Right lobe of liver (tissue), 6 donors: ENCODE measurements around the gene ROR2. TPM values are rescaled to one million over a fixed set of nuclear protein-coding genes. Genes with fewer than 3 reads are reported as not detected.

Source experiments
- ATAC-seq, 4 donors: fragments of 200-7000 bp; cut with Tn5 transposase; one replicate each; pipeline ENCODE4 v1.9.1; 2020; ENCODE audit warnings: mild to moderate bottlenecking in 4 of 4, moderate library complexity in 4 of 4
- DNase-seq, 3 donors: peaks; one replicate each; pipeline ENCODE4 v3.0.0-alpha.2; 2020
- H3K27ac ChIP-seq, 3 donors: fragments of 200-600 bp; one replicate each; pipeline ENCODE4 v1.8.0; 2022
- H3K27me3 ChIP-seq, 2 donors: fragments of 200-600 bp; one replicate each; pipeline ENCODE4 v1.8.0; 2022
- H3K36me3 ChIP-seq, 4 donors: fragments of 200-600 bp; sonication (generic) in 1 of 4; one replicate each; pipeline versions ENCODE4 v1.5.1 to v1.8.0; 2017 to 2022; ENCODE audit warnings: control low read depth in 1 of 4
- H3K4me1 ChIP-seq, 4 donors: fragments of 200-600 bp; sonication (generic) in 1 of 4; one replicate each; pipeline versions ENCODE4 v1.5.1 to v1.8.0; 2017 to 2022; ENCODE audit warnings: control low read depth in 1 of 4
- H3K4me3 ChIP-seq, 3 donors: fragments of 200-600 bp; one replicate each; pipeline ENCODE4 v1.8.0; 2022
- H3K9me3 ChIP-seq, 4 donors: fragments of 200-600 bp; sonication (generic) in 1 of 4; one replicate each; pipeline versions ENCODE4 v1.5.1 to v1.8.0; 2017 to 2022; ENCODE audit warnings: control low read depth in 1 of 4
- POLR2A ChIP-seq: fragments of 450-650 bp; IDR thresholded peaks from one replicate; pipeline ENCODE4 v1.6.1; 2017; ENCODE audit warnings: antibody characterized with exemption, mild to moderate bottlenecking
- WGBS: methylation state at CpG from one replicate; pipeline ENCODE4 v1.1.6; 2018; ENCODE audit warnings: low coverage, low lambda C conversion rate; ENCODE audit not compliant: insufficient coverage; ENCODE audit errors: missing lambda C conversion rate; 5-methylcytosine and 5-hydroxymethylcytosine counted together
- intact Hi-C, 2 donors: fragments of 100-400 bp; cut with DNase I; formaldehyde crosslinking; loops; one replicate each; pipeline versions ENCODE4 v1.11.2 to v1.14.1; 2022
- total RNA-seq, 6 experiments: library from RNA; depleted of rRNA in 2 of 6; stranded (reverse); fragments of >200 nt in 2 of 6; fragmentation: NEBNext Ultra II Directional in 3 of 6; extraction: Animal tissue kit (Norgen Biotek cat#: 25700) in 3 of 6; gene quantifications; one replicate each; pipeline versions ENCODE4 v1.1.0 to v1.2.4, GENCODE V29; 2016 to 2023
- TF ChIP-seq, protein P1 (sequence below), 4 donors: fragments of 200-600 bp in 3 of 4; fragments of 450-650 bp in 1 of 4; IDR thresholded peaks; one replicate each; pipeline versions ENCODE4 v1.5.1 to v1.8.0; 2016 to 2022; ENCODE audit warnings: antibody characterized with exemption in 4 of 4, mild to moderate bottlenecking in 2 of 4
- donor health status: DM: no; HTN: yes; CAD: no.
- donor health status: DM: no; HTN: no; CAD: no.
- donor health status: DM: no; HTN: no; CAD: no.
- donor health status: DM: no; HTN: yes; CAD: no.
- donor health status: DM: no; HTN: yes; CAD: no.

The ROR2 gene
- total RNA-seq, 6 experiments from 2014 or later, result 0.12 to 1.2 (median 0.49) TPM; not detected in 1

DNA sequence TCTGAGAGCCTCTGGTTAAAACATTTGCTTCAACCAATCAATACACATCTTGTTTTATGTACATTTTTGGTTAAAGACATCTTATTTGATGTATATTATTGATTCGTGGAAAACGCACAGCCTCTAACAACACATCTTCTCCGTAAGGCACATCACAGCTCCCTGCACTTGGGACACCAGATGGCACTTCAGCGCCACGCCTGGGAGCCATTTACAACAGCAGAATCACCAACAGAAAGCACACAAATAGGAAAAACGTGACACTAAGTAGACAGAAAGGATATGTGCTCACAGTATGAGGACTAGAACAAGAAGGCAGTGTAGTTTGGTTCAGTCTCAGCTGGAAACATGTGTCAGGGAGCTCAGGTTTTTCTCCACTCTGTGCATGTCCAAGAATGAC, 199.7 kb downstream of the ROR2 start:
- 70% methylated on average over 6 of the region's 6 CpGs for WGBS
- ATAC-seq, result no peak
- no peaks in the 10 kb centered on the region for H3K4me1 ChIP-seq
- no peak overlapping the region for H3K4me3 ChIP-seq
- TF ChIP-seq, protein P1, sequence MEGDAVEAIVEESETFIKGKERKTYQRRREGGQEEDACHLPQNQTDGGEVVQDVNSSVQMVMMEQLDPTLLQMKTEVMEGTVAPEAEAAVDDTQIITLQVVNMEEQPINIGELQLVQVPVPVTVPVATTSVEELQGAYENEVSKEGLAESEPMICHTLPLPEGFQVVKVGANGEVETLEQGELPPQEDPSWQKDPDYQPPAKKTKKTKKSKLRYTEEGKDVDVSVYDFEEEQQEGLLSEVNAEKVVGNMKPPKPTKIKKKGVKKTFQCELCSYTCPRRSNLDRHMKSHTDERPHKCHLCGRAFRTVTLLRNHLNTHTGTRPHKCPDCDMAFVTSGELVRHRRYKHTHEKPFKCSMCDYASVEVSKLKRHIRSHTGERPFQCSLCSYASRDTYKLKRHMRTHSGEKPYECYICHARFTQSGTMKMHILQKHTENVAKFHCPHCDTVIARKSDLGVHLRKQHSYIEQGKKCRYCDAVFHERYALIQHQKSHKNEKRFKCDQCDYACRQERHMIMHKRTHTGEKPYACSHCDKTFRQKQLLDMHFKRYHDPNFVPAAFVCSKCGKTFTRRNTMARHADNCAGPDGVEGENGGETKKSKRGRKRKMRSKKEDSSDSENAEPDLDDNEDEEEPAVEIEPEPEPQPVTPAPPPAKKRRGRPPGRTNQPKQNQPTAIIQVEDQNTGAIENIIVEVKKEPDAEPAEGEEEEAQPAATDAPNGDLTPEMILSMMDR (IDR thresholded peaks at IDR 0.05), result no peak
- no peak for TF ChIP-seq POLR2A
- intact Hi-C loops, result no loop called here
- no peaks in the 10 kb centered on the region for H3K9me3 ChIP-seq
- H3K27ac ChIP-seq, result no peak overlapping the region
- DNase-seq, result no peak
- no peaks in the 10 kb centered on the region for H3K27me3 ChIP-seq
- H3K36me3 ChIP-seq, result no peaks in the 10 kb centered on the region

DNA sequence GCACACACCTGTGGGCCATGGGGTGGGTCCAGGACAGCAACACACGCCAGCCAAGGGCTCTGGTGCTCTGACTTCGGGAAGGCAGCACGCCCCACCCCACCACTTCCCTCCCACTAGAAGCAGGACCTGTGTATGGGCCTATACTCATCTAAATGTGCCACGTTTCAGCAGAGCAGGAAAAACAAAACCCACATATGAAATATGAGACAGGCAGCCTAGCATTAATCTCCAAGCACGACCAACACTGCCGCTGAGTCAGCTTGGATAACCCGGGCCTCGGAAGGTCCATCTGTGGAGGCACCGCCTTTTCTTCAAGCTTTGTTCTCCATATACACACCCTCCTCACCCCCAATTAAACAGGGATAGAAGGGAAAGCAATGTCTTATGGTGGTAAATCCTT, 203.1 kb downstream of the ROR2 start:
- Histone ChIP-seq H3K36me3 (no peaks in the 10 kb centered on the region), H3K27ac (no peak overlapping the region), H3K27me3 (no peaks in the 10 kb centered on the region), H3K4me3 (no peak overlapping the region), H3K9me3 (no peaks in the 10 kb centered on the region), H3K4me1 (no peaks in the 10 kb centered on the region)
- intact Hi-C loops, result no loop called here
- 66% methylated on average over 8 of the region's 9 CpGs for WGBS
- no peak for DNase-seq
- no peak for ATAC-seq
- TF ChIP-seq, protein P1 (IDR thresholded peaks at IDR 0.05), result no peak
- TF ChIP-seq POLR2A, result no peak

DNA sequence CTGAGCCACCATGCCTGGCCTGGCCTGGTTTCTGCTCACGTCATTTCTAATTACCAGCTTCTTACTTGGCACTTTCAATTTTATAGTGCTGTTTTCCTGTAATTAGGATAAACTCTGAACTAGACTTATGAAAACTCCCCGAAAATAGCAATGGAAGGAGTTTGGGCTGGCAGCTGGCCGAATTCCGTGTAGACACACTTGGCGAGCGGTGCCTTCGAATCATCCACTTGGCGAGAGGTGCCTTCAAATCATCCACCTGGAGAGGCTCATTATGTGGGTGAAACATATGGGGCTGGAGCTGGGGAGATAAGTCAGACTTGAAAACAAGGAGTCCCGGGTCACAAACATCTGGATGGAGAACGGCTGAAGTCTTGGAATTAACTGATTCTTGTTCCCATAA, 203.7 kb downstream of the ROR2 start:
- no peaks in the 10 kb centered on the region for H3K27me3 ChIP-seq
- H3K9me3 ChIP-seq, result no peaks in the 10 kb centered on the region
- no peaks in the 10 kb centered on the region for H3K36me3 ChIP-seq
- intact Hi-C loops, result no loop called here
- WGBS, result 92% methylated on average over 8 of the region's 10 CpGs
- ATAC-seq, result no peak
- no peak for DNase-seq
- H3K27ac ChIP-seq, result no peak overlapping the region
- no peak overlapping the region for H3K4me3 ChIP-seq
- no peaks in the 10 kb centered on the region for H3K4me1 ChIP-seq
- no peak for TF ChIP-seq POLR2A
- TF ChIP-seq, protein P1 (IDR thresholded peaks at IDR 0.05), result no peak

DNA sequence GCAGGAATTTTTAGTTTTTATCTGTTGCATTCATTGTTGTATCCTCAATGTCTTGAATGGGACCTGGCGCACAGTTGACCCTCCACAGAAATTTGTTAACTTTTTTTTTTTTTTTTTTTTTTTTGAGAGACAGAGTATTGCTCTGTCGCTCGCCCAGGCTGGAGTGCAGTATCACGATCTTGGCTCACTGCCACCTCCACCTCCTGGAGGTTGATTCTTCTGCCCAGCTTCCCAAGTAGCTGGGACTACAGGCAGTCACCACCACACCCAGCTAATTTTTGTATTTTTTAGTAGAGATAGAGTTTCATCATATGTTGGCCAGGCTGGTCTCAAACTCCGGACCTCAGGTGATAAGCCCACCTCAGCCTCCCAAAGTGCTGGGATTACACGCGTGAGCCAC, 205.9 kb downstream of the ROR2 start:
- Histone ChIP-seq H3K36me3 (no peaks in the 10 kb centered on the region), H3K4me3 (no peak overlapping the region), H3K27me3 (no peaks in the 10 kb centered on the region), H3K4me1 (no peaks in the 10 kb centered on the region), H3K27ac (no peak overlapping the region), H3K9me3 (no peaks in the 10 kb centered on the region)
- ATAC-seq (no peak), DNase-seq (no peak)
- 64% methylated on average over 2 of the region's 7 CpGs for WGBS
- TF ChIP-seq, protein P1 (IDR thresholded peaks at IDR 0.05), result no peak
- TF ChIP-seq POLR2A, result no peak
- intact Hi-C loops, result no loop called here

DNA sequence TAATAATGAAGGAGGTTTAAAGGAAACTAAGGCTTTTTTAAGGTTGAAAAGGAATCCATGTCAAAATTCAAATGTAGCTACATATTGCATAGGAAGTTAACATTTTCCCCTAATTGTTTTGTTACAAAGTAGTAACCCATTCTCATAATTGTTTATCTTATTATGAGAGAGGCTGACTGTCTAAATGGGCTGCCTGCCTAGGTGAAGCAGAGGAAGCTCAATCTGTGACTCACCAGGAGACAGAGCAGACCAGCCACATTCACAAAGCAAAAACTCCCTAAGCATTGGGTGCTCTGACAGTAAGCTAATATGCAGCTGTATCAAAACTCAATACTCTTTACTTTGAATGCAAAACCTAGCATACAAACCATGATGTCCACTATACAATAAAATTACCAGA, 208.5 kb downstream of the ROR2 start:
- H3K27me3 ChIP-seq, result no peaks in the 10 kb centered on the region
- DNase-seq, result no peak
- no peaks in the 10 kb centered on the region for H3K9me3 ChIP-seq
- no peak for ATAC-seq
- H3K4me3 ChIP-seq, result no peak overlapping the region
- no peaks in the 10 kb centered on the region for H3K36me3 ChIP-seq
- no peaks in the 10 kb centered on the region for H3K4me1 ChIP-seq
- intact Hi-C loops, result no loop called here
- no peak overlapping the region for H3K27ac ChIP-seq
- TF ChIP-seq, protein P1 (IDR thresholded peaks at IDR 0.05), result no peak
- TF ChIP-seq POLR2A, result no peak
